NCI-H146 treated with DMSO at 0.1 percent for 48 hours (cell line): ENCODE results near the gene MBIP.
A peak's percentile ranks its signal among the peaks of the same experiment; 100 is the strongest.
"Not testable (repeated sequence)": the region's sequence is repeated elsewhere in the genome, so short reads cannot be mapped to it uniquely, and the experiment has no call there.

Source experiments
- DNase-seq: peaks from one replicate; lab custom pipeline; 2025; ENCODE audit not compliant: unreplicated experiment; lab: John Stamatoyannopoulos, UW

Gene MBIP

DNA sequence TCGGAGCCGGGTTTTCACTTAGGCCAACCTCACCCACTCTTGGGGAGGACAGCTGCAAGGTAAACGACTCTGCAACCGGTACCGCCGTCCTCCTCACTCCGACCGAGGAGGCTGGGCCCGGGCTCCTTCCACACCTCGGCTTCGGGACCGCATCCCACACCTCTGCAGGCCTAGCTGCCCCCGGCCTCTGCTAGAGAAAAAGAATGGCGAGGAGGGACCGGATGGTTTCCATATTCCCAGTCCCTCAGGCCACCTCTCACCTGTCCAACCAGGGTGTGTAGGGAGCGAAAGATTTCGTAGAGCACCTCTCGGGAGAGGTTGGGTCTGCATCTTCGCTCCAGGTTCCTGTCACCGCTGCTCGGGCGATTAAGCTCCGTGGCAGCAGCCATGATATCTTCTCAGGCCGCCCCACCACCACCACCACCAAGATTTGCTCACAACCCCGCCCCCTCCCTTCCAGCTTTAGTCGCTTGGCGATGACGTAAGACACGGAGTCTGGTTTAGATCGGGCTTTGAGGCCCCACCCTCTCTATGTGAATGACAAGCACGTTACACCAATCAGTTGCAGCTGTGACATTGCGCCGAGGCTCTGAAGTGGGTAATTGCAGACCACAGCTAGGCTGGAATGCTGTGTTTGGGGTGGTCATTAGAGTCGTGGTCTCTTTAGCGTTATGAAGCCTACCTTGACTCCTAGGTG, at the start of gene MBIP:
TSS of gene MBIP (minus strand) at position 438 of the 697 bp plus-strand sequence. CDS start at position 389, 49 bp downstream.
- DNase-seq, result peak; percentile 74

GRCh38 chr14:36367985-36368774, 47.7 kb upstream of the MBIP start:
- DNase-seq, result no peak

DNA sequence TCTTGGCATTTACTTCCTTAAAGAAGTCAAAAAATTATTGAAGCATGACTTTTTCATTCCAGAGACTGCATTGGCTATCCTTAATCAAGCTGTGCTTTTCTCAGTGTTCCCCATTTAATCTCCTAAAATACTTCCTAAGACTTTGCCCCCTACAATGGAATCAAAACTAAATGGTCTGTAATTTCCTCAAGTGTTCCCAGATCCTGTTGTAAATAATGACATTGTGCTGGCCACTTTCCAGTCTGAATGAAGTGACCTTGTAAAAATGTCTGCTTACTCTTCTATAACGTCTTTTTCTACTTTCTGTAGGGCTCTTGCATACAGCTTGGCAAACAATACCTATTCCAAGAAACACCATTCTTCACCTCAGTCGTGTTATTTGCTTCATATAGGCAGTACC, 45.3 kb upstream of the MBIP start:
- DNase-seq, result no peak

GRCh38 chr14:36363704-36364103, 43.3 kb upstream of the MBIP start:
- no peak for DNase-seq

DNA sequence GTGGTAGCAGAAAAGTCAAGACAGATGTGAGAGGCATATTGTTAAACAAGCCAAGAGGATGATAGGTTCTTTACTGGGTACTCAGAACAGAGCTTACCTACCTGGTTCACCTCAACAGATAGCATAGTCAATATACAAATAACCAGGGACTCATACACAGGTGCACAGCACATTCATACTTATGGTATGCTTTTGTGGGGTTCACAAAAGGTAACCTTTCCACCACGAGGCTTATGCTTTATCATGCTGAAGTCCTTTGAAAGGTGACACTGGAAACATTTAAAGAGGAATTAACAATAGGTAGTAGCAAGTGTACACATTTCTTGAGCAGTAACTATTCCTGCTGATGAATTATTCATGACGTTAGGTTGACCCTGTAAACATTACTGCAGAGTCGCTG, 42.2 kb upstream of the MBIP start:
- DNase-seq, result no peak

- DNase-seq, result no peak
Observed at GRCh38 chr14:36361210-36361853, 40.9 kb upstream of the MBIP start.

- DNase-seq, result no peak
Observed at GRCh38 chr14:36356862-36357261, 36.4 kb upstream of the MBIP start.

GRCh38 chr14:36346052-36346451, 25.6 kb upstream of the MBIP start:
- DNase-seq, result peak; percentile 17

GRCh38 chr14:36344211-36344610, 23.8 kb upstream of the MBIP start:
- no peak for DNase-seq

- DNase-seq, result not testable (repeated sequence)
Observed at GRCh38 chr14:36341811-36342210, 21.4 kb upstream of the MBIP start.

GRCh38 chr14:36340276-36340890, 19.9 kb upstream of the MBIP start:
- no peak for DNase-seq

DNA sequence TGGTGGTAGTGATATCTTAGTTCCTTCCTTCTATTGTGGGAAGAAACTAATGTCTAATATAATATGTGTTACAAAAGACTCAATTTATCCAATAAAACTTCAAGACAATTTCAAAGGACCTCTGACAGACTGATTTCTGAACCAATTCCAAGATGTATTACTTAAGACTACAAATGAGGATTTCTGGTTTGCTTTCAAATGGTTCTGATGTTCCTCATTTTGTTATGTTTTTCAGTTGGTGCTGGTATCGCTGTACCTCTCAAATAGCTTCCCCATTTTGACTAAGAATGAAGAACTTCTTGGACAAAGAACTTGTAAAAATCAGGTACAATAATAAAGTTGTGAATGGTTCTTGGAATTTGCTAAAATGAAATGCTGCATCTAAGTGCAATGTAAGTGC, 19.4 kb upstream of the MBIP start:
- no peak for DNase-seq

DNA sequence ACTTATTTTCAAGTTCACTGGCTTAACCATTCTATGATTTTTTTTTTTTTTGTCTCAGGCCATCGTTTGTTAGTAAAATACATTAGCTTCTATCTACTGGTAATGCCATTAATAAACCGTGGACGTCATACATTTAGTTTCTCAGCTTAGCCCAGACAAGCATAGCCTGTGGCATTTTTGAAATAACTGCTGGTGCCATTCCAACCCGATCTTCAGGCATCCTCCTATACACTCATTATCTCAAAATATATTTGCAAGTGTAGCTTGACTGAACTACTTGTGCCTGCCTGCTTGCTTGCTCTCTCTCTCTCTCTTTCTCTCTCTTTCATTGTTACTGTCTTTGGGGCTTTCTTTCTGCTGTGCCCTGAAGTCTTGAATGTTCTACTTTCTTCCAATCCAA, 12.7 kb upstream of the MBIP start:
- DNase-seq, result no peak

DNA sequence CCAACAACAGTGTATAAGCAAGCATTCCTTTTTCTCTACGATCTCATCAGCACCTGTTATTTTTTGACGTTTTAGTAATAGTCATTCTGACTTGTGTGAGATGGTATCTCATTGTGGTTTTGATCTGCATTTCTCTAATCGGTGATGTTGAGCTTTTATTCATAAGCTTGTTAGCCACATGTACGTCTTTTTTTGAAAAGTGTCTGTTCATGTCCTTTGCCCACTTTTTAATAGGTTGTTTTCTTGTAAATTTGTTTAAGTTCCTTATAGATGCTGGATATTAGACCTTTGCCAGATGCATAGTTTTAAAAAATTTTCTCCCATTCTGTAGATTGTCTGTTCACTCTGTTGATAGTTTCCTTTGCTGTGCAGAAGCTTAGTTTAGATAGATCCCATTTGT, 7.1 kb upstream of the MBIP start:
- not testable (repeated sequence) for DNase-seq

DNA sequence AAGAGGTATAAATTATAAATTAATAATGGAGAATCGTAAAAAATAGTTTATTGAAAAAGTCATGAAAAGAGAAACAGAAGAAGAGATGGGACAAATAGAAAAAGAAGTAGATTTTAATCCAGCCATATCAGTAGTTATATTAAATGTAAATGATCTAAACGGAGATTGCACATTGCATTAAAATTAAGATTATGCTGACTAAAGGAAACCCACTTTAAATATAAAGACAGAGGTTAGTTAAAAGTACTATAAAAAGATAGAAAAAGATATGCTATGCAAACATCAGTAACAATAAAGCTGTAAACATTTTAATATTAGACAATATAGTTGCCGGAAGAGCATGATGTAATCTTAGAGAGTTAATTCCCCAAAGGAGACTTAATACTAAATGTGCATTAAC, 5.4 kb upstream of the MBIP start:
- DNase-seq, result no peak

- no peak for DNase-seq
Observed at GRCh38 chr14:36324897-36325296, 4.5 kb upstream of the MBIP start.

DNA sequence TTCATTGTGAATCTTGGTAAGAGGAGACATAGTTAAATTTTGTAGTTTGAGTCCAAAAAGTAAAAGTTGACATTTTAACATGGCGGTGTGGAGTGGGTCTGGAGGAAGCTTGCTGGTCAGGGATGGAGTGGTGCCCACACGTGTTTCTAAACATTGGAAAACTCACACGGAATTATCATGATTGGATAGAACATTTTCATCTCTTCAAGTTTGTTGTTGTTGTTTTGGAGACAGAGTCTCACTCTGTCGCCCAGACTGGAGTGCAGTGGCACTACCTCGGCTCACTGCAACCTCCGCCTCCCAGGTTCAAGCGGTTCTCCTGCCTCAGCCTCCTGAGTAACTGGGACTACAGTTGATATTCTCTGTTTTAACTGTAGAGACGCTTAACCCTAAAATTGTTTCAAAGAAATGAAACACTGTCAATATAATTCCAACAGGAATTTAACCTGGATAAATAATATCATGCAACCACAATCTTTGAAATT, 502 bp upstream of the MBIP start:
- DNase-seq, result no peak

- peak; percentile 21 for DNase-seq
Observed at GRCh38 chr14:36319899-36320199, 588 bp downstream of the MBIP start.

- DNase-seq, result no peak
Observed at GRCh38 chr14:36317650-36318049, 2.8 kb downstream of the MBIP start.

GRCh38 chr14:36316131-36316530, 4.3 kb downstream of the MBIP start:
- DNase-seq, result peak; percentile 18

- no peak for DNase-seq
Observed at GRCh38 chr14:36315159-36315853, 5.1 kb downstream of the MBIP start.
